Activated naive CD4-positive, alpha-beta T cell treated with anti-CD3 and anti-CD28 coated beads, Interleukin-2, amount 50 U/mL, for 72 hours (primary cell): Measurements from ENCODE around the gene PIK3R6. TPM values are rescaled to one million over a fixed set of nuclear protein-coding genes. Genes with fewer than 3 reads are reported as not detected.
"Not testable (repeated sequence)": the region's sequence is repeated elsewhere in the genome, so short reads cannot be mapped to it uniquely, and the experiment has no call there.

Source experiments
- ATAC-seq, 2 donors: fragments of 150-1000 bp; cut with Tn5 transposase; 2 replicates each; pipeline ENCODE4 v1.10.0; 2021; ENCODE audit warnings: mild to moderate bottlenecking in 2 of 2, moderate library complexity in 2 of 2
- DNase-seq, 2 donors: peaks; one replicate each; pipeline ENCODE4 v3.0.0; 2021 to 2022; ENCODE audit warnings: low spot score in 2 of 2
- H3K27ac Mint-ChIP-seq, 2 donors: one replicate each; pipeline ENCODE4 v1.8.0; 2022; ENCODE audit warnings: mild to moderate bottlenecking in 2 of 2, mixed read lengths in 2 of 2
- H3K36me3 Mint-ChIP-seq, 2 donors: one replicate each; pipeline ENCODE4 v1.8.0; 2022; ENCODE audit warnings: mixed read lengths in 2 of 2
- H3K9me3 Mint-ChIP-seq, 2 donors: one replicate each; pipeline ENCODE4 v1.8.0; 2022; ENCODE audit warnings: mixed read lengths in 2 of 2
- total RNA-seq, 2 donors: library from RNA; stranded (reverse); gene quantifications; one replicate each; pipeline ENCODE4 v1.2.3, GENCODE V29; 2022

Gene PIK3R6
- total RNA-seq, 2 donors from 2014 or later: 0.23 to 4.3 TPM

DNA sequence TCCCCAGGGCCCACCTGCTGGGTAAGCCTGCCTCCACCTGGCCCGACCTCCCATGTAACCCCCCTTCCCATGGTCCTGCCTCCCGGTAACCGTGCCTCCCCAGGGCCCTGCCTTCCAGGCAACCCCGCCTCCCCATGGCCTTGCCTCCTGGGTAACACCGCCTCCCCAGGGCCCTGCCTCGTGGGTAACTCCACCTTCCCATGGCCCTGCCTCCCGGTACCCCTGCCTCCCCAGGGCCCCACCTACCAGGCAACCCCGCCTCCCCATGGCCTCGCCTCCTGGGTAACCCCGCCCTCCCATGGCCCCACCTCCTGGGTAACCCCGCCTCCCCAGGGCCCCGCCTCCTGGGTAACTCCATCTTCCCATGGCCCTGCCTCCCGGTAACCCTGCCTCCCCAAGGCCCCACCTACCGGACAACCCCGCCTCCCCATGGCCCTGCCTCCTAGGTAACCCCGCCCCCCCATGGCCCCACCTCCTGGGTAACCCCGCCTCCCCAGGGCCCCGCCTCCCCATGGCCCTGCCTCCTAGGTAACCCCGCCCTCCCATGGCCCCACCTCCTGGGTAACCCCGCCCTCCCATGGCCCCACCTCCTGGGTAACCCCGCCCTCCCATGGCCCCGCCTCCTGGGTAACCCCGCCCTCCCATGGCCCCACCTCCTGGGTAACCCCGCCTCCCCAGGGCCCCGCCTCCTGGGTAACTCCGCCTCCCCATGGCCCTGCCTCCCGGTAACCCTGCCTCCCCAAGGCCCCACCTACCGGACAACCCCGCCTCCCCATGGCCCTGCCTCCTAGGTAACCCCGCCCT is 17.9 kb upstream of the PIK3R6 start:
- not testable (repeated sequence) for H3K27ac Mint-ChIP-seq, H3K9me3 Mint-ChIP-seq
- peak in 1 of 2 donors; percentile 51 for DNase-seq
- peak; percentile 22 to 72 for ATAC-seq
- H3K36me3 Mint-ChIP-seq: peaks cover 0 to 23% of the 10 kb centered on the region in 2 donors

DNA sequence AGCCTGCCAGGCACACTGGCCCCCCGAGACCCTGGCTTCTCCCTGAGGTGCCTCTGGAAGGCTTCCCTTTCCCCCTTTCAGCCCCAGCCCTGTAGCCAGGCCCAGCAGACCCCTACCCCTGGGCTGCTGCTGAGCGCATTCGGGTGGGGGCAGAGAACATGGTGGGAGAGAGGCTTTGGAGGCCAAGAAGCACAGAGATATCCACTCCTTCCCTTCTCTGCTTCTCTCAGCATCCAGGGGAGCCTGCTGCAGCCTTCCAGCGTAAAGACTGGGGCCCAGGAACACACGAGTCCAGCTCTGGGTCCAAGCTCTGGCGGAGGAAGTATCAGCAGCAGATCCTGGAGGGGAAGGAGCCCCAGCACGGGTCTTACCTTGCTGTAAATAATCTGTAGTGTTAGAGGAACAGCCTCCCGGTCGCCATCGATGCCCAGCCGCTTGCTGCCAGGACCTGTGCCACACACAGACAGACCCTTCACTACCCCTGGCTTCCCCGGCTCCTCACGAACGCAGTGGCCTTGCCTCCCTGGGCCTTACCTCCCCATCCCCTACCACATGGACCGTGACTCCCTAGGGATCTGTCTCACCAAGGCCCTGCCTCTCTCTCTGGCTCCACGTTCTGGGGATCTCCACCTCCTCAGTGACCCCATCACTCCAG is 17.0 kb upstream of the PIK3R6 start:
- H3K36me3 Mint-ChIP-seq: peaks cover 0 to 23% of the 10 kb centered on the region in 2 donors
- peak overlapping the region; percentile 64 to 78 for H3K27ac Mint-ChIP-seq
- DNase-seq (no peak), ATAC-seq (no peak)
- no peaks in the 10 kb centered on the region for H3K9me3 Mint-ChIP-seq

DNA sequence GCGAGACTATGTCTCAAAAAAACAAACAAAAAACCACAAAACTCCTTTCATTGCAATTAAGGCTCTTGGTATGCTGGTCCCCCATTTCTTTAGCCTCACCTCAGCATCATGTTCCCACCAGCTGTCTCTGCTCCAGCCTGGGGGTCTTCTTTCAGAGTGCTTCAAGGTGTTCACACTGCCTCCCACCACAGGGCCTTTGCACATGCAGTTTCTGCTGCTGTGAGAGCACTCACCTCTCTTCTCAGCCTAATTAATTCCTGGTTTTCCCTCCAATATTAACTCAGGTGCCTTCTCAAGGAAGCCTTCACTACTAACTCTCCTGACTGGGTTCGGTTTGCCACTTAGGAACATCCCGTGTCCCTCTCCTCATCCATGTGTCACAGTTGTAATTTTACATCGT is 15.9 kb upstream of the PIK3R6 start:
- Mint-ChIP-seq H3K9me3 (no peaks in the 10 kb centered on the region), H3K27ac (peak overlapping the region; percentile 17 to 40), H3K36me3 (peaks cover 0 to 23% of the 10 kb centered on the region in 2 donors)
- DNase-seq (no peak), ATAC-seq (no peak)

DNA sequence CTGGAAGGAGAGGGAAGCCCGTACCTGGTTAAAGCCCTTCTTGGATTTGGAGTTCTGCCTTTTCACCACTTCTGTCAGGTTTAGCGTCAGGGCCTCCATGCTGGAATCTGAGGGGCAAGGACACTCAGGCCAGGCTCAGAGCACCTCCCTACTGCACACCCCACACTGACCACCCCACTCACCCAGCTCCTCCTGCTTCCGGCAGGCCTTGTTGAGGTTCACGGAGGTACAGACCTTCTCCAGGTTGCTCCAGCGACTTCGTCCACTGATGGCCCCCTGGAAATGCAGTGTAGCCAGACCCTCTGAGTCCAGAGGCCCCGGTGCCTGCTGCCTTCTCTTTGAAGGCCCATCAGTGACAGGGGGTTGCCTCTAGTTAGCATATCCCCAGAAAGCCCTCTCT is 14.1 kb upstream of the PIK3R6 start:
- ATAC-seq: no peak

DNA sequence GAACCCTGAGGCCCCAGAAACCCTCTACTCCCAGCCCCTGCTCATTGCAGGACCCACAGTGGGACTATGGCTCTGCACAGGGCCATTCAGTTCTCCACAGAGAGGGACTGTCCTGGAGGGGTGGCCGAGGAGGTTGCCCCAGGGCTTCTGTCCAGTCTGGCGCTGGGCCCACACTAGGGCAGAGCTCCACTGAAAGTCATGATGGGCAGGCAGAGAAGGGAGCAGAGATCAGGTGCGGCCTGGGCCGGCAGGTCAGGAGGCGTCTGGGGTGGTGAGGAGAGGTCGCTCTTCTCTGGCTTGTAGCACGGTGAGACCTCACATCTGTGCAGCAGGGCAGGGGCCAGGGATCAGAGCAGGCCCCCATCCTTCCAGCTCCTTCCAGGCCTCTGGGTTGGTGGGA is 13.0 kb upstream of the PIK3R6 start:
- DNase-seq: no peak
- Mint-ChIP-seq H3K9me3 (no peaks in the 10 kb centered on the region), H3K36me3 (peaks cover 5 to 6% of the 10 kb centered on the region in 2 donors), H3K27ac (peak overlapping the region in 1 of 2 donors; percentile 47)
- no peak for ATAC-seq

More for the DNA sequence above, 14.1 kb upstream of the PIK3R6 start:
- Mint-ChIP-seq H3K36me3 (peaks cover 5 to 13% of the 10 kb centered on the region in 2 donors), H3K27ac (peak overlapping the region in 1 of 2 donors; percentile 21), H3K9me3 (no peaks in the 10 kb centered on the region)
- no peak for DNase-seq

DNA sequence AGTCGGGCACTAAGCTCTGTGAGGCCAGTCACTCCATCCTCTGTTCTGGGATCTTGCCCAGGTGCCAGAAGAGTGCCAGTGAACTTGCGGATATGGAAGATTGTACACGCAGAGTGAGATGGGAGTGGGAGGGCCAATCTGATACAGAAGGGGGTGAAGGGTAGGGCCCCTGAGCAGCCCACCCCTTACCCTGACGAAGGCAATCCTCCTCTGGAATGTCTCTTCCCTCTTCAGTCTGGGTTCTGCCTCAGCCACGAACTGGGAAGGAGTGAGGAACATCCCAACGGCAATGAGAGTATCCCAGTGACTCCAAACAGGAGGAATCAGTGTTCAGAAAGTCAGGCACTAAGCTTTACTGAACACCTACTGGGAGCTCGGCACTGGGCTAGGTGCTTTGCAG is 11.9 kb upstream of the PIK3R6 start:
- Mint-ChIP-seq H3K9me3 (no peaks in the 10 kb centered on the region), H3K27ac (no peak overlapping the region), H3K36me3 (peaks cover 5 to 6% of the 10 kb centered on the region in 2 donors)
- ATAC-seq: no peak
- DNase-seq: no peak

DNA sequence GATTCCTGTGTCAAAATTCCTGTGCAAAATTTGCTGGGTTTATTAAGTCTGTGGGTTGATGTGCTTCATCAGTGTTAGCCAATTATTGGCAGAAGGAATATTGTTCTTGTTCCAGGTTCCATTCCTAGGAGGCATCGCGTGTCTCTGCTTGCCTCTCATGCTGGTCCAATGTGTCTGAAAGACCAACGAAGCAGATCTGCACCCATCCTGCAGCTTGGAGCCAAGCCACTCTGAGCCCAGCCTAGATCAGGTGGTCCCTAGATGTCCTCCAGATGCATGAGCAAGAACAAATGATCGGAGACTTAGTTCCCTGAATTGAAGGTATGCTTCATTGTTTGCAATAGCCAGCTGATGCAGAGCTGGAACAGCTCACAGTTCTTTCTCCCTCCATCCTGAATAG is 10.5 kb upstream of the PIK3R6 start:
- Mint-ChIP-seq H3K36me3 (peaks cover 0 to 5% of the 10 kb centered on the region in 2 donors), H3K27ac (peak overlapping the region in 1 of 2 donors; percentile 28), H3K9me3 (no peaks in the 10 kb centered on the region)
- DNase-seq (no peak), ATAC-seq (no peak)

DNA sequence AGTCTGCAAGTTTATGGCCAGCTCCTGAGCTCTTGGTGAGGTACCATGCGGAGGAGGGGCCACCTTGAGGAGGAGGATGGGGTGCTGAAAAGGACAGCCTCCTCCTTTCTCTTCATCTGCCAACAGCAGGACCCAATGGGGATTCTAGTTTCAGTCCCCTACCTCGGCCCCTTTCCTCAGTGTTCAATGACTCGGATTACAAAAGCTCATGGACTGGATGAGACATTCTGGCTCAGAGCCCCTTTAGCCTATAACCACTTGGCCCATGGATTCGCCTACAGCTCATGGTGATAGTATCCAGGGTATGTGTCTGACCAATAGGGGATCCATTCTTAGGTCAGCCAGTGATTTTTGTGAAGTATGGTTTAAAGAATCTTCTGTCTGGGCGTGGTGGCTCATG is 8.5 kb upstream of the PIK3R6 start:
- Mint-ChIP-seq H3K9me3 (no peaks in the 10 kb centered on the region), H3K27ac (no peak overlapping the region), H3K36me3 (peaks cover 0 to 5% of the 10 kb centered on the region in 2 donors)
- DNase-seq: no peak
- no peak for ATAC-seq

DNA sequence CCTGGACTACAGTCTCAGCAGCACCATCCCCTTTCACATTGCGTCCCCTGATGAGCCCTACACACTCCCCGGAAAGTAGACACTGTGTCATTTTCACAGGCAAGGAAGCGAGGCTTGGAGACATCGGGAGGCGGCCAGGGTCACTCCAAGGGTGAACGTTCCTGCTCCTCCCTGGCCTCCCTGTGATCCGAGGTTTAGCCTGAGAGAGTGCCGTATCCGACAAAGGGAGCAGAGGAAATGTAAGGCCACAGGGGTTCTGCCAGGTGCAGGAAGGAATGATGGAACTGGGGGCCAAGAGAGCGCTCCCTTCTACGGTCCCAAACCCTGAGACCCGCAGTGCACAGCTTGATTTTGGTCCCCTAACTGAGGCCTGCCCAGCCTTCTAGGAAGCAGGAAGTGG is 8.0 kb upstream of the PIK3R6 start:
- Mint-ChIP-seq H3K27ac (peak overlapping the region in 1 of 2 donors; percentile 22), H3K36me3 (peaks cover 0 to 5% of the 10 kb centered on the region in 2 donors), H3K9me3 (no peaks in the 10 kb centered on the region)
- DNase-seq (no peak), ATAC-seq (no peak)

DNA sequence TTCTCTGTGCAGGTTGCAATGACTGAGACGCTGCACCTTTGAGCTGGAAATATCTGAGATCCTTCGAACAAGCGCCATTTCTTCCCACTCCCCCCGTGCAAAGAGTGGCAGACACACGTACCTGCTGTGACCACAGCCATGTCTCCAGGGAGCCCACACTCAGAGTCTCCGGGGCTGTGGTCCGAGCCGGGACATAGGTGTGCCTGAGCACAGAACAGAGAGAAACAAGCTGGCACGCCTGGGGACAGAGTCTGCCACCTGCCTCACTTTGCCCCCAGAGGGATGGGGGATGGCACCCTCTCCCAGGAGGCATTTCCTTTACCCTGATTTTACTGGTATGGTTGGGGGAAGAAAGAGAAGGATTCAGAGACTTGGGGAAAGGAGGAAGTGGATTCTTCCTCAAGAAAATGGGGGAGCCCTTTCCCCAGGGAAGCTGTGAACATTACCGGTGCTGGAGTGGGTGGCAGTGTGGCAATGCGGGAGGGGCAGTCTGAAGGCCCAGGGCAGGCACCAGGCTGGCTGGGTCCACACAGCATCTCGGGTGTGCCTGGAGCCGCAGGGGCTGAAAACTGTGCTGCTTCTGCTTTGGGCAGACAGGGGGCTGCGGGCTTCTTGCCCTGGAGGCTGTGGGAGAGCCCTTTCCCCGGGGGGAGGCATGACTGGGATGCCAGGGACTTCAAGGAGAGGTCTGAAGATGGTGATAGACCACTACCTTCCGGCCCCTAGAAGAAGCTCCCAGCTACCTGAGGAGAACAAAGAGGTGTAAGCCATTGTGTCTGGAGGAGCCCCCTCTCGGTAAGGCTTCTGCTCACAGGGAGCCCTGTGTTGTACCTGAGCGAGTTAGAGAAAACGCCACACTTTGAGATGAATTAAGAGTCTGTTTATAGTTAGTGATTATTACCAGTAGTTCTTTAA is 6.6 kb upstream of the PIK3R6 start:
- peaks cover 0 to 5% of the 10 kb centered on the region in 2 donors for H3K36me3 Mint-ChIP-seq
- peak overlapping the region in 1 of 2 donors; percentile 27 for H3K27ac Mint-ChIP-seq
- ATAC-seq: peak in 1 of 2 donors; percentile 18
- DNase-seq: no peak
- H3K9me3 Mint-ChIP-seq: no peaks in the 10 kb centered on the region

DNA sequence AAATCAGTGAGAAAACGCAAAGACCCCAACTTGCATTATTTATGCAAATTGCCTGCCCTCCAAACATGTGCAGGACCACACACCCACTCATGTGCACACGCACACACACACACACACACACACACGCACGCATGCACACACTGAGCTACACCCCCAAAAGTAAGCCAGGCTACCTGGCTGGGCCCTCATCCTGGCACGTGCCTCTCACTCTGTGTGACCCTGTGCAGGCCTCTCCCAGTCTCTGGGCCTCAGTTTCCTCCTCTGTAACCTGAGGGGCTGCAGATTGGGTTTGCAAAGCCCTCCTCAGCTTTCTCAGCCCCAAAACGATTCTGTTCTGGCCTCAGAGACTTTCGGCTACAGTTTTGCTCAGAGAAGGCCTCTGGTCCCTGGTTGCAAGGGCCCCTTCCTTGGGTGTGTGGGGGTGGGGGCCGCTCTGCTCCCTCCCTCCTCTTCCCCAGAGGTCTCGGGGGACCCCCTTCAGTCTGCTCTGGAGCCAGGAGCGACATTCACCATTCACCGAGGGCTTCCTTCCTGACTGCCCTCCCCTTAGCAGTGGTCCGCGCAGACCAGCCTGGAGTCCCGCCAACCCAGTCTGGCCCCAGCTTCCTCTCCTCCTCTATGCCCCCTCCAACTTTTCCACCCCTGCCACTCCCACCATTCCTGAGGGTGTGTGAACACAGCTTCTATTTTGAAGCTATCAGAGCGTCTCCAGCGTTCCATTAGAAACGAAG is 5.4 kb upstream of the PIK3R6 start:
- ATAC-seq (no peak), DNase-seq (no peak)
- no peaks in the 10 kb centered on the region for H3K9me3 Mint-ChIP-seq
- peaks cover 0 to 2% of the 10 kb centered on the region in 2 donors for H3K36me3 Mint-ChIP-seq
- H3K27ac Mint-ChIP-seq: no peak overlapping the region

DNA sequence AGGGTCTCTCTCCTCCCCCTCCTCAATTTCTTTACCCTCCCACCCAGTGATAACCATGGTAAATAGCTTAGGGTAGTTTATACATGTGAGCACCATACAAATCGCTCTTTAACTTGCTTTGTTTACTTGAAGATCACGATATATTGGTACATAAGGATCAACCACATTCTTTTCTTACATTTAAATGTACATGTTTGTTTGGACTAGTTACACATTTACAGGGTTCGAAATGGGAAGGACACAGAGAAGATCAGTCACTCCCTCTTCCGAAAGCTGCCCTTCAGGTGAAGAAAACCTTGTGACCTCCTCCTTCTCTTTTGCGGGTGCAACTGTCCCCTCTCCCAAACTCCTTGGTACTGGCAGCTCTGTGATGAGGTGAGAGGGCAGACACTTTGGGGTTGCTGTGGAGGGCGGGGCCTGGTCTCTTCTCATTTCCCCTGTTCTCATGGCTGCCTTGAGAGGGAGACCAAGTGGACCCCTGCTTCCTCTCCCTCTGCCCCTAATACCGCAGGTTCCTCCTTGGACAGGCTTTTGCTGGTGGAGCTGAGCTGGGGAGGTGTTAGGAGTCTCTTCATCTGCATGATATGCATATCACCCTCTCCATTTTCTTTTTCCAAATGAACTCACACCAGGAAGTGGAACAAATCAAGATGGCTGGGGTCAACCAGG is 4.7 kb upstream of the PIK3R6 start:
- DNase-seq (no peak), ATAC-seq (no peak)
- H3K36me3 Mint-ChIP-seq: no peaks in the 10 kb centered on the region
- H3K27ac Mint-ChIP-seq: peak overlapping the region in 1 of 2 donors; percentile 5
- H3K9me3 Mint-ChIP-seq: no peaks in the 10 kb centered on the region

DNA sequence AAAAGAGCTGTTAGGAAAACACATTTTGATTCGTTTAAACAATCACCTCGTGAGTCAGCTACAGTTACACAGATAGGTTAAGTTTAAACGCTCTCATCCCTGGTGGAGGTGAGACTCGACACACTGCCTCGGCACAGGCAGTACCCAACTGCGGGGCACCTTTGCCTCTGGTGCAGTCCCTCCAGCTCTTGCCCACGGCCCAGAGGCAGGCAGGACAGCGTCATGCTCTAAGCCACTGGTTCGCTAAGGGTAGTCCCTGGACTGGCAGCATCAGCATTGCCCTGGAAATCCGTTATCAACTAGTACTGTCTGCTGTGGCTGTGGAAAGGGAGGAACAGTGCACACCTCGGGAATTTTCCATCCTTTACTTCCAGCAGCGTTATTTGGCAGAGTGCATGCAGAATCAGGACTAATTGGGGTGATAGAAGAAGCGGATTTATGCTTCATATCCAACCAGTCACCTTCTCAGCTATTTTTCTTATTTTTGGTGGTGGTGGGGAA is 3.7 kb upstream of the PIK3R6 start:
- Mint-ChIP-seq H3K27ac (no peak overlapping the region), H3K9me3 (no peaks in the 10 kb centered on the region), H3K36me3 (no peaks in the 10 kb centered on the region)
- no peak for DNase-seq
- no peak for ATAC-seq

DNA sequence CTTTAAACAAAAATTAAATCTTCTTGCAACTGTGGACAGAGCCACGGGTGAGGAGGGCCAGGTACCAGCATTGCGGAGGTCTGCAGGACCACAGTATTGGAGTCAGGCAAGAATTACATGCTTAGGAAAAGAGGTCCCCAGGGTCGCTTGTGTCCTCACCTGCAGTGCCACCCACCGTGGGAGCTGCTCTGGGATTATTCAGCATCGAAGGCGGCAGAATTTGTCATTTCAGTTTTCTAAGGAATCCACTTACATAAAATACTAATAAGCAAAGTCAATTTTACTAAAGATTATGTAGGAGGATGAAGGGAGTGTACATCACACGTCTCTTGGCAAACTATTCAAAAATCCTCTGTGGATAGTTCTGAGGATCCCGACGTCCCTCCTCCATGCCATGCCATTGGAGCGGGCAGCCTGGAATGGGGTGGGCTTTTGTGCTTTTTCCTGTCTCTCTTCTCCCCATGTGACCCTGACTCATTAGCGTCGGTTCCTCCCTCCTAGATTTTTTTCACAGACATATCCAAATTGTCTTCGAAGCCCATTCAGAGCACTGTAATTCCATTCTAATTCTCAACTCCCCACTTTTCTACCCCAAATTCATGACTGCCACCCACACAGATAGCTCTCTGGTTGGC is 3.0 kb upstream of the PIK3R6 start:
- ATAC-seq (no peak), DNase-seq (no peak)
- Mint-ChIP-seq H3K27ac (no peak overlapping the region), H3K9me3 (no peaks in the 10 kb centered on the region), H3K36me3 (no peaks in the 10 kb centered on the region)

DNA sequence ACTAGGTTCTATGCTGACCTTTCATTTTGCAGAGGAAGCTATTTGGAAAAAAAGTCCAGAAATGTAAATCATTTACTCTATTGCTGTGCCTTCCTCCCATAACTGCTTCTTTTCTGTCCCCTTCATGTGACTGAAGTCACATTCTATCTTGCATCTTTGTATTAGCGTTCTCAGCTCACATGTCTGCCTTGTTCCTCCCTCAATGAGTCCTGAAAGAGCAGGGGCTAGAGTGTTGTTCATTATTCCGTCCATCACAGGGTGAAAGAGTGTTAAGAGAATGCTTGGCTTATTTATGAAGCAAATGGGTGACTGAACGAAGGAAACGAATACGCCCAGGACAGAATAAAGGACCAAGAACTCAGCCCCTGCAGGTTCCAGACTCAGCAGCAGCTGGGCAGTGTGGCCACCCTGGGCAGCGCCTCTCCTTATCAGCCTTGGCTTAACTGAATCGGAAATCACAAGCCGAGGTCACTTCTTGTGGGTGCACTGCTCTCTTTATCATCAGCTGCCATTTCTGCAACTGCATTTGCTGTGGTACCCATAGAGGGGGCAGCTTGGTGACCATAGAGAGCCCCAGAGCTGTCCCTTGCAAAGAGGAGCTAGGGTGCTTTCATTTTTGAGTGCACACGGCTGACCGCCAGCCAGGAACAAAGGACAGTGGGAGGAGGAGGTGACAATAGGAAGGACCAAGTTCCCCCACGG is 1.8 kb upstream of the PIK3R6 start:
- Mint-ChIP-seq H3K9me3 (no peaks in the 10 kb centered on the region), H3K27ac (no peak overlapping the region), H3K36me3 (no peaks in the 10 kb centered on the region)
- DNase-seq: peak in 1 of 2 donors; percentile 25
- no peak for ATAC-seq
